NCI-H748 (cell line): ENCODE measurements around the gene VPS26B.
"Not testable (repeated sequence)": the region's sequence is repeated elsewhere in the genome, so short reads cannot be mapped to it uniquely, and the experiment has no call there.

Experiments
- DNase-seq: peaks from one replicate; lab custom pipeline; 2025; ENCODE audit not compliant: unreplicated experiment; lab: John Stamatoyannopoulos, UW

VPS26B gene

DNA sequence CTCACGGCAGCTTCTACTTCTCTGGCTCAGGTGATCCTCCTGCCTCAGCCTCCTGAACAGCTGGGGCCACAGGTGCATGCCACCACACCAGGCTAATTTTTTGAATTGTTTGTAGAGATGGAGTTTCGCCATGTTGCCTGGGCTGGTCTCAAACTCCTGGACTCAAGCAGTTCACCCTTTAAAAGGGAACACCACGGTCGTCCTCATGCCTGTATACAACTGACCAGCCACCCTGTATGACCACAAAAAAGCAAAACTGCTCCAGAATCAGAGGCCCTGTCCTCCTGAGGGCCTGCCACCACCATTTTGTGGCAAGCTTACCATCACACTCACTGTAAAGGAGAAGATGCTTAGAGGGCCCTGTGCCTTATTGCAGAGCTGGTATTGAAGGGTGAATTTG lies 53.9 kb downstream of the VPS26B start:
- DNase-seq = no peak

DNA sequence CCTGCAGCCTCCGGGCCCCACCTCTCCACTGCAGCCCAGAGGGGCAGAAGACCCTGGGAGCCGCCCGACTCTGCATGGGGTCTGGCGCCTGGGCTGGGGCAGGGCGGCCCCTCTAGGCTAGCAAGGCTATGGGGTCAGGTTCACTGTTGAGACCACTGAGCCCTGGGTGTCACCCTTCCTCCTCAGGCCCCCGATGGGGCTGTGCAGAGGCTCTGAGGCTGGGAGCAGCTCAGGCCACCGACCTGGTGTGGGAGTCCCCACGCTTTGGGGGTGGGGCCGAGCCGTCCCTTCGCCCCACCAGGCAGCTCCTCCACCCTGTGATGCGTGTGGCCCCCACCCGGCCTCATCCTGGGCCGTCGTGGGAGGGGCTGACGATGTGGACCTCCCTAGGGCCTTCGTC lies 57.2 kb downstream of the VPS26B start:
- not testable (repeated sequence) for DNase-seq

DNA sequence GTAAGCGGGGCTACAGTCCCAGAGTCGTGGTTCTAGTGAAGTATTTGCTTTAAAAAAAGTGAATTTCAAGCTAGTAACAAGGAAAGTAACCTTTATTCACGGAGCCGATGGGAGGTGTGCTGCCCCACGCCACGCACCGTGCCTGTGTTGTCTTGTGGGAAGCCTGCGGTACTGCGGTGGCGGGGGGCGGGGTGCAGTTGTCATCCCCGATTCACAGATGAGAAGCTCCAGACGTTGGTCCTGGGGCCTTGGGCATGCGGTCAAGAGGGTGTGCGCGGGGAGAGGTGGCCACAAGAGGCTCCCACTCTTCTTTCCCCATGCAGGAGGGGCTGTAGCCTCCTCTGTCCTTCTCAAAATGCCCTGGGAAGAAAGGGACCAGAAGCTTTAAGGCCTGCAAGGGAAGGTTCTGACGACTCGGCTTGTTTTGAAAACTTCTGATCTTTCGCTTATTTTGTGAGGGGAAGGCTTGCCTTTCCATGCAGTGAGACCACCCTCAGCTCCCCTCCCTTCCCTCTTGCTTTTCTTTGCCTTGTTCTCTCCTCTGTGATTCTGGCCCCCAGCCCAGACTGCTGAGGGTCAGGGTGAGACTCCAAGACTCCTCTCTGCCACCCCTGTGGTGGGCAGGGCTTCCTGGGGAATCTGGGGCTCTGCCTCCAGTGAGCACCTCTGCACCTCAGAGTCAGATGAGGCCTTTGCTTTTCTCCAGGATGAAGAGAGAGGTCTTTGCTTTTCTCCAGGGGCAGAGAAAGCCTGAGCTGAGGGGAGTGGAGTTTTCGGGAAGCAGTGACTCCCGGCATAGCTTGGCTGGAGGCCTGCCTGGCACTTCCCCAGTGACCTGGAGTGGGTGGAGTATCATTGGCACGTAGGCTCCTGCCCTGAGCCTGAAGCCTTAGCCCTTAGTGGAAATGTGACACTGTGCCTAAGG lies 57.9 kb downstream of the VPS26B start:
- no peak for DNase-seq

DNA sequence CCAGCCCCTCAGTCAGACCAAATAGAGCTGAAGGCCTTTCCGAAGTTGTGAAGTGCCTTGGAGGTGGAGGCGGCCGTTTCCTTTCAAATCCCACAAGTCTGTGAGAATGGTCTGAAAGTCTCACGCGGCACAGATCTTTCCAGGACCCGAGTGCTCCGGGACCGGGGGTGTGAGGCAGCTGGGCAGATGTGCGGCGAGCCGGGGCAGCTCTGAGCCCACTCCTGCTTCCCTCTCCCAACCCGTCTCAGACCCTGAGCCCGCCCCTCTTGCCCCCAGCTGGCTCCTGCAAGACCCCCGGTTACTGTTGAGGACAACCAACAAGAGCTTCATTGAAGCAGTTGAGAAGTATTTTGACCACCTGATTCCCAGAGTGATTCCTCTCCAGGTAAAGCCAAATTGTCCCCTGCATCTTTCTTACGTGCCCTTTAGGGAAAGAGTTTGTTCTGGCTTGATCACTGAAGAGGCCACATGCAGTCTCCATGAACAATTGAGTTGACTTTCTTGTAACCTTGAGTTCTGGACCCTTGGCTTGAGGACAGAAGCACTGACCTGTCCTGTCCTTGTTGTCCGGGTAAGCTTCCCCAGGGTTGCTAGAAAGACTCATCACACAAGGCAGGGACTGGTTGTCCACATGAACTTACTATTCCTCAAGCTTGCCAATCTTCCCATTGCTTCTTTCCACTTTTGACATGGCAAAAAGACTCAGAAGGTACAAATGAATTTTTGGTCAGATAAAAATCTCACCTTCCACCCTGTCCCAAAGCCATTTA lies 59.2 kb downstream of the VPS26B start:
- no peak for DNase-seq

DNA sequence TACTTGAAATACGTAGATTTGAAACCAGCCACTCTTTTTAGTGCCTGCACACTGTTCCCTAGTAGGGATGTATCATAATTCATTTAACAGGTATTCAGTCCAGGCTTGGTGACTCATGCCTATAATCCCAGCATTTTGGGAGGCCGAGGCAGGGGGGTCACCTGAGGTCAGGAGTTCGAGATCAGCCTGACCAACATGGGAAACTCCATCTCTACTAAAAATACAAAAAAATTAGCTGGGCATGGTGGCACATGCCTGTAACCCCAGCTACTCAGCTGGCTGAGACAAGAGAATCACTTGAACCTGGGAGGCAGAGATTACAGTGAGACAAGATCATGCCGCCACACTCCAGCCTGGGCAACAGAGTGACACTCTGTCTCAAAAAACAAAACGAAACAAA lies 59.9 kb downstream of the VPS26B start:
- DNase-seq = not testable (repeated sequence)

DNA sequence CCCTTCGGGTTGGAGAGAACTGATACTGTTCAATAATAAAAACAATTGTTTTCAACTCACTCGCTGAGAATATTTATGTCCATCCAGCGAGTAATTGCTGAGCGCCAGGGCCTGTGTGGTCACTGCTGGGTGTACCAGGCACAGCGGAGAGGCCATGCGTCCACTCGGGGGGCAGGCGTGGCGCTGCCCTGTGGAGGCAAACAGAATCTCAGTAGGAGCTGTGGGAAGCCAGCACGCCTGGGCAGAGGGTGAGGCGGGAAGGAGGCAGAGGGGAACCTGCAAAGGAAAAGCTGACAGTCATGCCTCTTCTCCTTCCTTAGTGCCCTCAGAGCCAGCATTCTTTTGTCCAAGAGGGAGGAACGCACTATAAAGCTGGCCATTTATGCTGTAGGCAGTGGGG lies 63.1 kb downstream of the VPS26B start:
- DNase-seq = no peak

DNA sequence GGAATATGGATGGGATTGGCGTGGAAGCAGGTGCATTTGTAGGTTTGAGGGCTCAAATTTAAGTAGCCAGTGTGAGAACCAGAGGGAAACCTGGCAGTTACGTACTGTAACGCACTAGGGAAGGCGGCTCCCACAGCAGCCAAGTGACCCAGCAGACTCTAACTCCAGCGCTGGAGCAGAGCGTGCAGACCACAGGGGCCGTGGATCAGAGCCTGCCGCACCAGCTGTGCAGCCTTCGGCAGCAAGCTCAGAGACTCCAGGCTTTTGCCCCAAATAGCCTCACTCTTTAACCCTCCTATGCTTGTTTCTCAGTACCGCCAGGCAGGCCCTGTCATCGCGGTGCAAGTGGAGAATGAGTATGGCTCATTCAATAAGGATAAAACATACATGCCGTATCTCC lies 64.0 kb downstream of the VPS26B start:
- no peak for DNase-seq

DNA sequence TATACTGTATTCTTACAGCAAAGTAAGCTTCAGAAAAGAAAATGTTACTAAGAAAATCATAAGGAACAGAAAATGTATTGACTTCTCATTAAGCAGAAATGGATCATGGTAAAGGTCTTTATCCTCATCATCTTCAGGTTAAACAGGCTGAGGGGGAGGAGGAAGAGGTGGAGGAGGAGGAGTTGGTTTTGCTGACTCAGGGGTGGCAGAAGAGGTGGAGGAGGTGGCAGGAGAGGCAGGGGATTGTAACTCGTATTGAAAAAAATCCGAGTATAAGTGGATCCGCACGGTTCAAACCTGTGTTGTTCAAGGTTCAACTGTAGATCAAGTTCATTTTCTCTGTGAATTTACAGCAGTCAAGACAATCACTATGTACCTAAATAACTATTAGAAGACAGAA lies 64.7 kb downstream of the VPS26B start:
- no peak for DNase-seq

DNA sequence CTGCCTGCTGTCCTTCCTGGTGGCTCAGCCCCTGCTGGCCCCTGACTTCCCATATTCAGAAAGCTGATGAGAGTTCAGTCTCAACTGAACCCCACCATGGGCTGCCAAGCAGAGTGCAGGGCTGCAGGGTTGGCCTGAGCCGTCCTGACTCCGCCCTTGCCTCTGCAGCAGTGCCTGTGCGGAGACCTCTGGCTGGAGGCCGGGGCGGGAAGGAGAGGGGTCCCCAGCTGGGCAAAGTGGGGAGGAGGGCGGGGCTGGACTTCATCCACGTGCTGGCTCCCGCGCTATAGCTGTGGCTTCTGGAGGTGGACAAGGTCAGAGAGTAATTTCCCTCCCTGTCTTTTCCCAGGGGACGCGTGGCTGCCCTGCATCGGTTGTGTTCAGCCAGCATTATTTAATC lies 65.3 kb downstream of the VPS26B start:
- no peak for DNase-seq

DNA sequence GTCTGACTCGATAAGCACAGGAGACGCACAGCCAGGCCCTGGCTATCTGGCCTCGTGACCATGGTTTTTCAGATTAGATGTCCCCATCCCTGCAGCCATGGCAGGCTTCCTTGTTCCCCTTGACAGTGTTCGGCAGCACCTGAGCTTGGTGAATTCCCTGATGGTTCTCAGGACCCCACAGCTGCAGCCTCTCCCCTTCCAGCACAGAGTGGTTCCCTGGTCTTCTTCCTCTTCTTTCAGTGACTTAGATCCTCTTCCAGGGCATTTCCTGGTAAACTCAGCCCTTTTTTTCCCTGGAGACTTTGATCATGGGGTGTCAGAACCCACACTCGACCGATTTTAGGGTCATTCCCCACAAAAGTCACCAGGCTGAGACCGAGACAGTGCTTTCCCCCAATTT lies 66.2 kb downstream of the VPS26B start:
- no peak for DNase-seq

DNA sequence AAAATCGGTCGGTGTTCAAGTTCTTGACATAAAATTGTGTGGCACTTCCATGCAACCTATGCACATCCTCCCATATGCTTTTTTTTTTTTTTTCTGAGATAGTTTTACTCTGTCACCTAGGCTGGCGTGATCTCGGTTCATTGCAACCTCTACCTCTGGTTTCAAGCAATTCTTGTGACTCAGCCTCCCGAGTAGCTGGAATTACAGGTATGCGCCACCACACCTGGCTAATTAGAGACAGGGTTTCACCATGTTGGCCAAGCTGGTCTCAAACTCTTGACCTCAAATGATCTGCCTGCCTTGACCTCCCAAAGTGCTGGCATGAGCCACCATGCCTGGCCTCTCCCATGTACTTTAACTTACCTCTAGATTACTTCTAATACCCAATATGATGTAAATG lies 66.7 kb downstream of the VPS26B start:
- DNase-seq = no peak

DNA sequence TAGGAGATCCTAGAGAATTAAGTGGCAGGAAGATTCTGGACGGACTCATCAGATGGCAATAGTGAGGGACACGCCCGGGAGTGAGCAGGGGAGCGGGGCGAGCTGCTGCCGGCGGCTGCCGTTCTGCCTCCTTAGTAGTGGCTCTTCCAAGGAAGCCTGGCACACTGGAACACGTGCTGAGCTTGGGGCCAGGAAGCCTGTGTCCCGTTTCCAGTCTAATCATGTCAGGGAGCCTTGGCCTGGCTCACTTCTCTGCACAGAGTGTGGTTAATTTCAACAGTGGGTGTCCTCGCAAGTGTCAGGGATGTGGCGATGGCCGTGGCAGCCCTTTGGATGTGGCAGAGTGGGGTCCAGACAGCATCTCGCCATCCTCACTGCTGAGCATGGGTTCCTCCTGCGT lies 68.2 kb downstream of the VPS26B start:
- no peak for DNase-seq

DNA sequence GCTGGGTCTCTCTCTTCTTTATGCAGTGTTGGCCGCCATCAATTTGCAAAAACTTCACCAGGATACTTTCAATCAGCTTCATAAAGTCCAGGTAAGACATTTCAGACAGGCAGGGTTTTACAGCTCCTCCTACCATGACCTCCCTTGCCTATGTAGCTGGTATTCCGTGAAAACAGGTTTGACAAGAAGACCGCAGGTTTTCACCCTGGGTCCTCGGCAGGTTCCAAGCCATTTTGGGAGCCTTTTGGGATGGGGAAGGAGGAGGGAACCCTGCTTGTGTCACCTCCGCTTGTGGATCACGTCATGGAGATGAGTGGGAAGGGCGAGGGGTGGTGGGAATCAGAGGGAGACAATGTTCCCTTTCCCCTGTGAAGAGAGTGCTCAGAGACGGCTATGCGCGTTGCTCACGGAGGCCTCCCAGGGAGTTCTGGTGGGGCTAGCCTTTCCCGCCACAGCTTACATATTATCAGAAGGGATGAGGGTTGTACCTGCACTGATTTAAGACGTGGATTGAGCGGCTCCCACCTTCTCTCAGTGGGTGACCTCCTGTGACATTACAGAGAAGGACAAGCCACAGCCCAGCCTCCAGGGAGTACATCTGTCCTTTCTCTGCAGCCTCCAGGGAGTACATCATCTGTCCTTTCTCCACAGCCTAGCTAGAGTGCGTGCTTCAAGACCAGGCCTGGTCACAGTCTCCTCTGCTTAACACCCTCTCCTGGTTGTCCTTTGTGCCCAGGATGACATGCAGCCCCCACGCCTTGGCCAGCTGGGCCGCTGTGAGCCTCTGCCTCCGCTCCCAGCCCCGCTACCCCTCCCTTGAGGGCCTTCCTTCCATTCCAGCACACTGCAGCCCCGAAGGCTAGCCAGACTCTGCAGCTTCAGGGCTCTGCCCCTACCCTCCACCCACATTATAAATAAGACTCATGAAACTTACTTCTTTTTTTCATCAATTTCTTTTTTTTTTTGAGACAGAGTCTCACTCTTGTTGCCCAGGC lies 68.9 kb downstream of the VPS26B start:
- no peak for DNase-seq

DNA sequence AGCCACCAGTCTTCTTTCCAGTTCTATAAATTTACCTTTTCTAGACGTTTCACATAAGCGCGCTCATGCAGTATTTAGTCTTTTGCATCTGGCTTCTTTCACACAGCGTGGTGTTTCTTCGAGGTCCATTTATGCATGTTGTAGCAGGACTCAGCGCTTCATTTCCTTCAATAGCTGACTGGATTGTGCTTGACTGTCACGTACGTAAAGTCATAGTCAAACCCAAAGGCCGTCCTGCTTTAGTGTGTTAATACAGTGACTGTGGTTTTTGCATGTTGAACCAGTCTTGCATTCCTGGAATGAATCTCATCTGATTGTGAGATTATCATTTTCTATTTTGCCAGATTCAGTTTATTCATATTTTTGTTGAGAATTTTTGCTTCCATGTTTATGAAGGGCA lies 70.2 kb downstream of the VPS26B start:
- DNase-seq = no peak
